HEK293 (cell line): ENCODE data around the gene ZNF438.

Source experiments
- CTCF ChIA-PET: fragments of 350-600 bp; formaldehyde crosslinking; extraction: SDS; loops from one replicate; lab custom pipeline; 2021; ENCODE audit warnings: antibody characterized with exemption; lab: Yijun Ruan, JAX
- POLR2A ChIA-PET: fragments of 300-600 bp; formaldehyde crosslinking; extraction: SDS; loops from one replicate; lab custom pipeline; 2020; ENCODE audit warnings: antibody characterized with exemption, inconsistent platforms; lab: Yijun Ruan, JAX
- H3K27ac ChIP-seq: fragments of 200-500 bp; sonication (Bioruptor generic); 2 replicates; pipeline ENCODE4 v1.5.1; 2014; ENCODE audit warnings: low read depth, low read length, control low read depth, inconsistent platforms; ENCODE audit errors: extremely low read depth
- H3K36me3 ChIP-seq, 2 experiments: fragments of 200-500 bp in 1 of 2; sonication (Bioruptor generic) in 1 of 2; 1 replicate in 1 of 2; 2 replicates in 1 of 2; pipeline ENCODE4 v1.5.1; 2014 to 2017; ENCODE audit warnings: inconsistent platforms in 2 of 2, low read length in 2 of 2; ENCODE audit not compliant: control insufficient read depth in 2 of 2, insufficient read depth in 1 of 2
- H3K4me1 ChIP-seq: fragments of 200-500 bp; sonication (Bioruptor generic); 2 replicates; pipeline ENCODE4 v1.5.1; 2014; ENCODE audit warnings: mild to moderate bottlenecking, low read length, inconsistent platforms; ENCODE audit not compliant: control insufficient read depth, insufficient read depth
- H3K4me3 ChIP-seq: 2 replicates; pipeline ENCODE4 v1.5.1; 2011; ENCODE audit warnings: low read depth, mild to moderate bottlenecking, control low read depth, low read length, moderate library complexity
- H3K9me3 ChIP-seq: fragments of 200-500 bp; sonication (Bioruptor generic); 2 replicates; pipeline ENCODE4 v1.5.1; 2014; ENCODE audit warnings: low read depth, low read length, inconsistent platforms; ENCODE audit not compliant: control insufficient read depth, insufficient read depth
- EGR2 ChIP-seq: fragments of 450-650 bp; formaldehyde crosslinking; IDR thresholded peaks from 2 replicates; pipeline ENCODE4 v1.5.1; 2016; ENCODE audit warnings: low read depth, missing biosample characterization, missing genetic modification characterization
- GLI2 ChIP-seq: fragments of 450-650 bp; formaldehyde crosslinking; IDR thresholded peaks from 2 replicates; pipeline ENCODE4; 2017; ENCODE audit warnings: missing biosample characterization, missing genetic modification characterization, low read depth, borderline replicate concordance
- GLI4 ChIP-seq: fragments of 450-650 bp; formaldehyde crosslinking; IDR thresholded peaks from 2 replicates; pipeline ENCODE4 v1.5.1; 2016; ENCODE audit warnings: missing biosample characterization, missing genetic modification characterization
- HOXC10 ChIP-seq: sonication (generic); formaldehyde crosslinking; IDR thresholded peaks from 2 replicates; pipeline ENCODE4 v1.8.1; 2023; ENCODE audit warnings: mild to moderate bottlenecking, missing genetic modification reagents
- HOXD13 ChIP-seq: sonication (generic); formaldehyde crosslinking; IDR thresholded peaks from 2 replicates; pipeline ENCODE4 v1.8.0; 2022; ENCODE audit warnings: missing genetic modification reagents, borderline replicate concordance
- KLF7 ChIP-seq: fragments of 450-650 bp; formaldehyde crosslinking; IDR thresholded peaks from 2 replicates; pipeline ENCODE4 v1.5.1; 2016; ENCODE audit warnings: missing biosample characterization, missing genetic modification characterization, borderline replicate concordance
- KLF8 ChIP-seq: fragments of 450-650 bp; formaldehyde crosslinking; IDR thresholded peaks from 2 replicates; pipeline ENCODE4 v1.5.1; 2016; ENCODE audit warnings: missing biosample characterization, missing genetic modification characterization
- PBX3 ChIP-seq: sonication (generic); formaldehyde crosslinking; IDR thresholded peaks from 2 replicates; pipeline ENCODE4 v1.8.1; 2022; ENCODE audit warnings: mild to moderate bottlenecking, moderate library complexity, missing genetic modification reagents
- PRDM4 ChIP-seq: fragments of 450-650 bp; formaldehyde crosslinking; IDR thresholded peaks from 2 replicates; pipeline ENCODE4 v1.5.1; 2017; ENCODE audit warnings: missing biosample characterization, missing genetic modification characterization
- REST ChIP-seq: fragments of 450-650 bp; formaldehyde crosslinking; IDR thresholded peaks from 2 replicates; pipeline ENCODE4 v1.5.1; 2016; ENCODE audit warnings: missing biosample characterization, missing genetic modification characterization
- TCF7L2 ChIP-seq: IDR thresholded peaks from 2 replicates; pipeline ENCODE4 v1.6.1; 2011; ENCODE audit warnings: low read depth, mild to moderate bottlenecking, inconsistent platforms, low read length, moderate library complexity, borderline replicate concordance
- TRIM28 ChIP-seq: IDR thresholded peaks from 2 replicates; pipeline ENCODE4 v1.6.1; 2011; ENCODE audit warnings: low read length, control low read depth, borderline replicate concordance
- ZBTB17 ChIP-seq: fragments of 450-650 bp; formaldehyde crosslinking; IDR thresholded peaks from 2 replicates; pipeline ENCODE4 v1.5.1; 2016; ENCODE audit warnings: missing biosample characterization, missing genetic modification characterization
- ZNF16 ChIP-seq: fragments of 450-650 bp; formaldehyde crosslinking; IDR thresholded peaks from 2 replicates; pipeline ENCODE4 v1.5.1; 2016; ENCODE audit warnings: low read depth, missing biosample characterization, missing genetic modification characterization
- ZNF23 ChIP-seq: fragments of 450-650 bp; formaldehyde crosslinking; IDR thresholded peaks from 2 replicates; pipeline ENCODE4 v1.5.1; 2016; ENCODE audit warnings: missing biosample characterization, missing genetic modification characterization, borderline replicate concordance
- ZNF654 ChIP-seq: fragments of 450-650 bp; formaldehyde crosslinking; IDR thresholded peaks from 2 replicates; pipeline ENCODE4 v1.5.1; 2016; ENCODE audit warnings: low read depth, missing biosample characterization, missing genetic modification characterization
- ZNF704 ChIP-seq: fragments of 450-650 bp; formaldehyde crosslinking; IDR thresholded peaks from 2 replicates; pipeline ENCODE4 v1.5.1; 2016; ENCODE audit warnings: missing biosample characterization, missing genetic modification characterization
- ZXDB ChIP-seq: fragments of 450-650 bp; formaldehyde crosslinking; IDR thresholded peaks from 2 replicates; pipeline ENCODE4 v1.5.1; 2016; ENCODE audit warnings: missing biosample characterization, missing genetic modification characterization

Gene ZNF438

GRCh38 chr10:30861976-30862375 is 169.7 kb downstream of the ZNF438 start (continued):
- TF ChIP-seq KLF7 (tag by site-specific recombination) = no peak
- TF ChIP-seq, all 188 proteins: peak for 0

GRCh38 chr10:30861221-30861620 is 170.4 kb downstream of the ZNF438 start:
- no peak for TF ChIP-seq EGR2
- no peak for TF ChIP-seq REST (tag by site-specific recombination)
- no peak for TF ChIP-seq HOXD13 (CRISPR knock-in tag)
- no peak for TF ChIP-seq TRIM28
- no peak for TF ChIP-seq PRDM4 (tag by site-specific recombination)
- no peak for TF ChIP-seq TCF7L2
- no peak for TF ChIP-seq ZNF16
- no peak for TF ChIP-seq ZNF704
- no peak for TF ChIP-seq ZXDB
- TF ChIP-seq ZNF654 (tag by site-specific recombination) = no peak
- TF ChIP-seq HOXC10 (CRISPR knock-in tag) = no peak
- CTCF ChIA-PET = no interaction called here

GRCh38 chr10:30858499-30858898 is 173.2 kb downstream of the ZNF438 start:
- CTCF ChIA-PET = no interaction called here
- no peaks in the 10 kb centered on the region for H3K9me3 ChIP-seq
- no peaks in the 10 kb centered on the region for H3K36me3 ChIP-seq
- TF ChIP-seq ZNF23 (tag by site-specific recombination) (no peak), ZBTB17 (tag by site-specific recombination) (no peak), KLF8 (tag by site-specific recombination) (no peak), GLI4 (tag by site-specific recombination) (no peak), PBX3 (CRISPR knock-in tag) (no peak), GLI2 (tag by site-specific recombination) (no peak)
- TF ChIP-seq, all 188 proteins: peak for 0
- POLR2A ChIA-PET = no interaction called here
- Histone ChIP-seq H3K27ac (no peak overlapping the region), H3K4me1 (no peaks in the 10 kb centered on the region), H3K4me3 (no peak overlapping the region)

More at GRCh38 chr10:30861221-30861620, 170.4 kb downstream of the ZNF438 start:
- Histone ChIP-seq H3K4me1 (no peaks in the 10 kb centered on the region), H3K36me3 (no peaks in the 10 kb centered on the region), H3K4me3 (no peak overlapping the region), H3K9me3 (no peaks in the 10 kb centered on the region), H3K27ac (no peak overlapping the region)
- POLR2A ChIA-PET = no interaction called here
